Spleen (tissue), 11 donors: ENCODE results near the gene NOD2. TPM values are rescaled to one million over a fixed set of nuclear protein-coding genes. Genes with fewer than 3 reads are reported as not detected.

Experiments
- DNase-seq: peaks from one replicate; pipeline ENCODE4 v3.0.0-alpha.2; 2020
- H3K27ac ChIP-seq, 8 donors: fragments of 200-600 bp; sonication (generic) in 7 of 8; 1 replicate in 4 of 8; 2 replicates in 4 of 8; pipeline versions ENCODE4 v1.5.0 to v1.8.0; 2016 to 2021; ENCODE audit warnings: inconsistent platforms in 4 of 8, mild to moderate bottlenecking in 4 of 8, moderate library complexity in 1 of 8
- H3K27me3 ChIP-seq, 7 donors: fragments of 200-600 bp; sonication (generic) in 6 of 7; replicated peaks in 1 of 7; 1 replicate in 4 of 7; 2 replicates in 3 of 7; pipeline versions ENCODE4 v1.5.0 to v1.8.0; 2016 to 2021; ENCODE audit warnings: inconsistent platforms in 3 of 7, mild to moderate bottlenecking in 1 of 7
- H3K36me3 ChIP-seq, 6 donors: fragments of 200-600 bp; sonication (generic) in 5 of 6; 1 replicate in 4 of 6; 2 replicates in 2 of 6; pipeline versions ENCODE4 v1.5.0 to v1.8.0; 2016 to 2021; ENCODE audit warnings: inconsistent platforms in 2 of 6
- H3K4me1 ChIP-seq, 6 donors: fragments of 200-600 bp; sonication (generic) in 5 of 6; 1 replicate in 3 of 6; 2 replicates in 3 of 6; pipeline versions ENCODE4 v1.5.0 to v1.8.0; 2016 to 2021; ENCODE audit warnings: inconsistent platforms in 3 of 6
- H3K4me3 ChIP-seq, 8 donors: fragments of 200-600 bp; sonication (generic) in 7 of 8; 1 replicate in 4 of 8; 2 replicates in 4 of 8; pipeline versions ENCODE4 v1.5.0 to v1.8.0; 2016 to 2021; ENCODE audit warnings: inconsistent platforms in 4 of 8, mild to moderate bottlenecking in 4 of 8, moderate library complexity in 2 of 8
- H3K9me3 ChIP-seq, 8 donors: fragments of 200-600 bp; sonication (generic) in 7 of 8; 1 replicate in 4 of 8; 2 replicates in 4 of 8; pipeline versions ENCODE4 v1.5.0 to v1.8.0; 2016 to 2021; ENCODE audit warnings: inconsistent platforms in 4 of 8
- POLR2A ChIP-seq, 3 donors: fragments of 450-650 bp; IDR thresholded peaks; one replicate each; pipeline ENCODE4 v1.5.1; 2017; ENCODE audit warnings: antibody characterized with exemption in 3 of 3, mild to moderate bottlenecking in 1 of 3
- POLR2AphosphoS5 ChIP-seq, 3 donors: sonication (generic); formaldehyde crosslinking; IDR thresholded peaks; one replicate each; pipeline ENCODE4 v1.5.1; 2017; ENCODE audit warnings: antibody characterized with exemption in 3 of 3
- whole genome bisulfite sequencing, 5 donors: extraction: QIAGEN DNeasy Blood & Tissue Kit in 3 of 5; methylation state at CpG; one replicate each; pipeline versions ENCODE4 v1.1.5 to v1.1.7; 2013 to 2018; 5-methylcytosine and 5-hydroxymethylcytosine counted together
- intact Hi-C: fragments of 100-400 bp; cut with DNase I; formaldehyde crosslinking; loops from one replicate; pipeline ENCODE4 v1.15.0; 2023; ENCODE audit warnings: low total_unique reads
- polyA plus RNA-seq, 3 donors: library from polyadenylated mRNA; stranded (reverse); fragments of 200-250 nt; gene quantifications; one replicate each; pipeline ENCODE4 v1.2.1, GENCODE V29; 2013
- total RNA-seq, 7 donors: library from RNA; depleted of rRNA in 3 of 7; stranded (reverse); fragments of >200 nt in 3 of 7; fragmentation: NEBNext Ultra II Directional in 4 of 7; extraction: Animal tissue kit (Norgen Biotek cat#: 25700) in 4 of 7; gene quantifications; one replicate each; pipeline versions ENCODE4 v1.1.0 to v1.2.1, GENCODE V29; 2016 to 2021
- TF ChIP-seq, protein P1 (sequence below), 11 experiments: fragments of 200-600 bp in 7 of 11; fragments of 450-650 bp in 4 of 11; sonication (generic) in 4 of 11; IDR thresholded peaks in 8 of 11; conservative IDR thresholded peaks in 3 of 11; 1 replicate in 7 of 11; 2 replicates in 4 of 11; pipeline versions ENCODE4 v1.4.0 to v1.8.0; 2016 to 2021; ENCODE audit warnings: antibody characterized with exemption in 11 of 11, inconsistent platforms in 4 of 11, mild to moderate bottlenecking in 1 of 11
- donor health status: healthy with polysubstance abuse.
- donor health status: DM: no; HTN: no; CAD: no; lungs with moderate emphysema.
- donor health status: DM: no; HTN: no; CAD: no.
- donor health status: Bipolar disorder and iron deficiency.
- donor health status: healthy.
- donor health status: DM: no; HTN: no; CAD: no.
- donor health status: DM: yes; HTN: yes; CAD: no.

Gene NOD2
- total and polyA plus RNA-seq, 10 donors = 0.41 to 23.2 (median 9.5) TPM

- Histone ChIP-seq H3K4me1 (peaks cover 28 to 66% (median 46%) of the 10 kb centered on the region in 6 donors), H3K27me3 (no peaks in the 10 kb centered on the region), H3K36me3 (no peaks in the 10 kb centered on the region), H3K9me3 (no peaks in the 10 kb centered on the region), H3K4me3 (peak overlapping the region in 1 of 8 donors; percentile 73), H3K27ac (peak overlapping the region in 2 of 8 donors; percentile 81 to 92)
- no peak for DNase-seq
- TF ChIP-seq POLR2A (IDR thresholded peaks at IDR 0.05) (no peak), POLR2AphosphoS5 (IDR thresholded peaks at IDR 0.05) (no peak)
- TF ChIP-seq, protein P1, sequence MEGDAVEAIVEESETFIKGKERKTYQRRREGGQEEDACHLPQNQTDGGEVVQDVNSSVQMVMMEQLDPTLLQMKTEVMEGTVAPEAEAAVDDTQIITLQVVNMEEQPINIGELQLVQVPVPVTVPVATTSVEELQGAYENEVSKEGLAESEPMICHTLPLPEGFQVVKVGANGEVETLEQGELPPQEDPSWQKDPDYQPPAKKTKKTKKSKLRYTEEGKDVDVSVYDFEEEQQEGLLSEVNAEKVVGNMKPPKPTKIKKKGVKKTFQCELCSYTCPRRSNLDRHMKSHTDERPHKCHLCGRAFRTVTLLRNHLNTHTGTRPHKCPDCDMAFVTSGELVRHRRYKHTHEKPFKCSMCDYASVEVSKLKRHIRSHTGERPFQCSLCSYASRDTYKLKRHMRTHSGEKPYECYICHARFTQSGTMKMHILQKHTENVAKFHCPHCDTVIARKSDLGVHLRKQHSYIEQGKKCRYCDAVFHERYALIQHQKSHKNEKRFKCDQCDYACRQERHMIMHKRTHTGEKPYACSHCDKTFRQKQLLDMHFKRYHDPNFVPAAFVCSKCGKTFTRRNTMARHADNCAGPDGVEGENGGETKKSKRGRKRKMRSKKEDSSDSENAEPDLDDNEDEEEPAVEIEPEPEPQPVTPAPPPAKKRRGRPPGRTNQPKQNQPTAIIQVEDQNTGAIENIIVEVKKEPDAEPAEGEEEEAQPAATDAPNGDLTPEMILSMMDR (IDR thresholded peaks at IDR 0.05 in 8 of 11, conservative IDR thresholded peaks at IDR 0.05 in 3 of 11) = no peak
- intact Hi-C loops = no loop called here
- WGBS, 5 donors = 83 to 92% (median 89%) methylated on average over 4 of the region's 4 CpGs
These were observed 785 bp upstream of the NOD2 start for GRCh38 chr16:50692644-50692998.

- Histone ChIP-seq H3K4me3 (peak overlapping the region in 7 of 8 donors; percentile 25 to 73 (median 43)), H3K9me3 (no peaks in the 10 kb centered on the region), H3K4me1 (peaks cover 37 to 68% (median 49%) of the 10 kb centered on the region in 6 donors), H3K36me3 (no peaks in the 10 kb centered on the region), H3K27ac (peak overlapping the region in 4 of 8 donors; percentile 72 to 92 (median 82)), H3K27me3 (no peaks in the 10 kb centered on the region)
- no peak for DNase-seq
- WGBS, 5 donors = 52 to 85% (median 77%) methylated on average over 2 of the region's 2 CpGs
- intact Hi-C loops = no loop called here
- no peak for TF ChIP-seq POLR2A (IDR thresholded peaks at IDR 0.05)
- no peak for TF ChIP-seq POLR2AphosphoS5 (IDR thresholded peaks at IDR 0.05)
- TF ChIP-seq, protein P1 (IDR thresholded peaks at IDR 0.05 in 8 of 11, conservative IDR thresholded peaks at IDR 0.05 in 3 of 11) = no peak
These were observed 800 bp downstream of the NOD2 start for GRCh38 chr16:50694206-50694605.

DNA sequence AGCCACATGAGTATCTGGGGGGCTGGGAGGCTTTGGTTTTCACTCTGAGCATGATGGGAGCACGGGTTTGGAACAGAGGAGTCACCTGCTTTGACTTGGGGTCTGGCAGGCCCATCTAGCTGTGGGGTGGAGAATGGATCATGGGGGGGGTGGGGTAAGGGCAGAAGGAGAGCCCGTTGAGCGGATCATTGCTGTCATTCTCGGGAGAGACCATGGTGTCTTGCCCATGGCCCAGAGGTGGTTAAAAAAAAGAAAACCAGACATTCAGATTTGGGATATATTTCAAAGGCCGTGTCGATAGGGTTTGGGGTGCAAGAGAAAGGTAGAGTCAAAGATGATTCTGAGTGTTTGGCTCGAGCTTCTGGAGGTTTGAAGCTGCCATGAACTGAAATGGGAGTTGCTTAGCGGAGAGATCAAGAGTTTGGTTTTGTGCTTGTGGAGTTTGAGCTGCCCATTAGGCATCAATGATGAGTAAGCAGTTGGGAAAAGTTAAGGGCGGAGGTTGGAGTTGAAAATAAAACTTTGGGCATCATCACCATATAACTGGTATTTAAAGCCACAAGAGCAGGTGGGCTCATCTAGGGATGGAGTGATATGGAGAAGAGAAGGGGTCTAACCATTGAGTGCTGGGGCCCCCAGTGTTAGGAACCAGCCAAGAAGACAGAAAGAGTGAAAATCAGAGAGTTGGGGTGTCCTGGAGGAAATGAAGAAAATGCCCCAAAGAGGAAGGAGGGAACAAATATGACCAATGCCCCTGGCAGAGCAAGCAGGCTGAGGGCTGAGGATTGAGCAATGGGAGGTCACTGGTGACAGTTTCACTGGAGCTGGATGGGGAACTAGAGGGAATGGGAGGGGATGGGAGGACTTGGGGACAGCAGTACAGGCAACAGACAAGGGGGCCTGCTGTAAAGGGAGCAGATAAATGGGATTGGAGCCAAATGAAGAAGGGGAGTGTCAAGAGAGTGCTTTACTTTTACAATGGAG is 1.9 kb downstream of the NOD2 start:
- 90 to 95% (median 91%) methylated on average over 9 of the region's 9 CpGs for WGBS, 5 donors
- Histone ChIP-seq H3K4me1 (peaks cover 43 to 77% (median 58%) of the 10 kb centered on the region in 6 donors), H3K9me3 (no peaks in the 10 kb centered on the region), H3K36me3 (no peaks in the 10 kb centered on the region), H3K27ac (peak overlapping the region; percentile 70 to 92 (median 82)), H3K27me3 (no peaks in the 10 kb centered on the region), H3K4me3 (peak overlapping the region in 2 of 8 donors; percentile 43 to 73)
- peak in 1 of 3 donors; percentile 72 for TF ChIP-seq POLR2AphosphoS5 (IDR thresholded peaks at IDR 0.05)
- TF ChIP-seq, protein P1 (IDR thresholded peaks at IDR 0.05 in 8 of 11, conservative IDR thresholded peaks at IDR 0.05 in 3 of 11) = no peak
- no peak for TF ChIP-seq POLR2A (IDR thresholded peaks at IDR 0.05)
- intact Hi-C loops = no loop called here
- no peak for DNase-seq

DNA sequence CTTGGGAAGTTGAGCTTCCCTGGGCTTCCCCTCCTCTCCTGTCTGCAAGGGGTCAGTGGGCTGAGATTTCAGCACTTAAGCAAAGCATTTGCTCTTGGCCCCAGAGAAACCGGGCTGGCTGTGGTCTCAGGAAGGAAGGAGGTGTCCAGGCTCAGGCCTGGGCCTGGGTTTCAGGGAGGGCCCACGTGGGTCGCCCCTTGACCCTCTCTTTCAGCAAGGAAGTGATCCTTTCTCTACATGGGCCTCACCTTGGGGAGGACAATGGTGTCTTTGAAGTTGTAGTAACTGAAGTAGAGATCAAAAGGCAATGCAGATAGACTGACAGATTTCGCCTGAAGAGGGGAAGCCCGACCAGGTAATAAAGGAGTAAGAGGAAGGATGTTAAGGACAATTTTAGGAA is 2.7 kb downstream of the NOD2 start:
- intact Hi-C loops = no loop called here

More for the DNA sequence above, 2.7 kb downstream of the NOD2 start:
- Histone ChIP-seq H3K4me3 (peak overlapping the region in 1 of 8 donors; percentile 64), H3K27ac (peak overlapping the region; percentile 70 to 92 (median 82)), H3K4me1 (peaks cover 43 to 80% (median 59%) of the 10 kb centered on the region in 6 donors), H3K27me3 (no peaks in the 10 kb centered on the region), H3K9me3 (no peaks in the 10 kb centered on the region), H3K36me3 (no peaks in the 10 kb centered on the region)
- DNase-seq = no peak
- no peak for TF ChIP-seq POLR2A (IDR thresholded peaks at IDR 0.05)
- TF ChIP-seq, protein P1 (IDR thresholded peaks at IDR 0.05 in 8 of 11, conservative IDR thresholded peaks at IDR 0.05 in 3 of 11) = no peak
- no peak for TF ChIP-seq POLR2AphosphoS5 (IDR thresholded peaks at IDR 0.05)
- WGBS, 5 donors = 15 to 40% (median 27%) methylated on average over 5 of the region's 5 CpGs
